Choroid plexus epithelial cell (primary cell): Measurements from ENCODE around the gene B4GALNT3.

Source experiments
- DNase-seq: peaks from one replicate; pipeline ENCODE4 v3.0.0-alpha.2; 2010; ENCODE audit warnings: low read depth
- H3K4me3 ChIP-seq: 2 replicates; pipeline ENCODE4 v1.5.1; 2011; ENCODE audit warnings: low read depth, mild to moderate bottlenecking, control low read depth, low read length, moderate library complexity
- CTCF ChIP-seq: conservative IDR thresholded peaks from 2 replicates; pipeline ENCODE4 v1.5.1; 2011; ENCODE audit warnings: low read depth, mild to moderate bottlenecking, control low read depth, inconsistent platforms, low read length, moderate library complexity

Gene B4GALNT3

GRCh38 chr12:568486-568885 is 108.7 kb downstream of the B4GALNT3 start:
- no peak for DNase-seq
- no peak overlapping the region for H3K4me3 ChIP-seq
- TF ChIP-seq CTCF, result no peak

- TF ChIP-seq CTCF, result no peak
- no peak for DNase-seq
- peak overlapping the region; percentile 18 for H3K4me3 ChIP-seq
Observed at GRCh38 chr12:569091-569676, 109.4 kb downstream of the B4GALNT3 start.

DNA sequence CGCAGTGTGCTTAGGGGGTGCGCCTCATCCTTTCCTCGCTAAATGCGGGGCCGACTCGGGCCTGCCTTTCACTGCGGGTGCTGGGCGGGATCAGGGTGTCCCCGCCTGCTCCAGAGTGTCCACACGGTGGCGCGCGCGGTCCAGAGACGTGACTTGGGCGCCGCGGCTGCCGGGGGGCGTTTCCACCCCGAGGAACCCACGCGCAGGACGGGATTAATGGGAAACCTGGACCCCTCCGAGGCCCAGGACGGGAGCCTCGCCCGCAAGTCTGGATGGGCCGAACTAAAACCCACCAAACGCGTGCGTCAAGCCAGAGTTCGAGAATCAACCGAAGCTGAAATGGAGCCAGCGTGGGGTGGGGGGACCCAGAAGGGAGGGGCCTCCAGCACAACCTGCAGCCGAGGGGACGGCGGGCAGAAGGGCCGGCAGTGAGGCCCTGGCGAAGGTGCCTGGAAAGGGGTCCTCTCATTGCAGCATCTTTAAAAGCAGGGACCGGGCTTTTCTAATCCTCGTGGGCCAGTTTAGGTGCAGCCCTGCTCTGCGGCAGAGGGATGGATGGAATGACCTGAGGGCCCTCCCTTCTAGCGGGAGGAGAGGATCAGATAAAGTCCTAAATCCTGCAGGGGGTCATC is 110.2 kb downstream of the B4GALNT3 start:
- peak; percentile 83 for TF ChIP-seq CTCF
- peak overlapping the region; percentile 71 for H3K4me3 ChIP-seq

GRCh38 chr12:570435-570920 is 110.7 kb downstream of the B4GALNT3 start:
- DNase-seq, result peak; percentile 85
- no peak for TF ChIP-seq CTCF
- peak overlapping the region; percentile 71 for H3K4me3 ChIP-seq

More for the DNA sequence above, 110.2 kb downstream of the B4GALNT3 start:
- DNase-seq, result peak; percentile 84

GRCh38 chr12:570921-571794 is 111.4 kb downstream of the B4GALNT3 start:
- no peak for TF ChIP-seq CTCF
- peak; percentile 47 for DNase-seq
- peak overlapping the region; percentile 71 for H3K4me3 ChIP-seq

DNA sequence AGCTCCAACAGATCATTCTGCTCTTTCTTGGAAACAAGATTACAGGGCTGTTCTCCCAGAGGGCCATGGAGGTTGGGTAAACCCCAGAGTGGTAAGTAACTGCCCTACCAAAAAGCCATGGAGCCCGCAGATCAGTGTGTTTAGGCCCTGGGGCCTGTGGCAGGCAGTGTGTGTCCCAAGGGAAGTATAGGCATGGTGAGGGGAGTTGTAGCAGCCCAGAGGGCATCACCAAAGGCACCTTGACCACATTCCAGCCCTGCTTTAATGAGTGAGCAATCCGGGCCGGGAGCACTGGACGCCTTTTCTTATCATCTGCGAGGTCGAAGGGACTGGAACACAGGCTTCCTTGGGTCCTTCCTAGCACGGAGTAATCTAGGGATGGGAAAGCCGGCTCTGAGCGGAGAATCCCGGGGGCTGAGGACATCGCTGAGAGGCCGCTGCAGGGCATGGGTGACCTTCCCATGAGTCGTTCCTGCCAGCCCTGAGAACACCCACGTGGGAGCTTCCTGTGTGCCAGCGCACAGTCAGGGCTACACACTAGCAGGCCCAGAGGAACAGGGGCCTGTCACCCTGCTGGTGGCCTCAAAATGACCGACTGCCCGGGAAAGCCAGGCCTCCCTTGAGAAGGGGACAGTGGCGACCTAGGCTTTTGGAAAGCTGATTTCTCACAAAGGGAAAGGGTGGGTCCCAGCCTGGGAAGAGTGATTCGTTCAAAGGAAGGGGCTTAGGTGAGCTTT is 112.2 kb downstream of the B4GALNT3 start:
- no peak for TF ChIP-seq CTCF
- H3K4me3 ChIP-seq, result no peak overlapping the region
- DNase-seq, result no peak
